ENCODE measurements around the gene MRGPRD. TPM values are rescaled to one million over a fixed set of nuclear protein-coding genes. Genes with fewer than 3 reads are reported as not detected.

Gene MRGPRD
- polyA plus RNA-seq, 6 donors from 2014 or later, result not detected

DNA sequence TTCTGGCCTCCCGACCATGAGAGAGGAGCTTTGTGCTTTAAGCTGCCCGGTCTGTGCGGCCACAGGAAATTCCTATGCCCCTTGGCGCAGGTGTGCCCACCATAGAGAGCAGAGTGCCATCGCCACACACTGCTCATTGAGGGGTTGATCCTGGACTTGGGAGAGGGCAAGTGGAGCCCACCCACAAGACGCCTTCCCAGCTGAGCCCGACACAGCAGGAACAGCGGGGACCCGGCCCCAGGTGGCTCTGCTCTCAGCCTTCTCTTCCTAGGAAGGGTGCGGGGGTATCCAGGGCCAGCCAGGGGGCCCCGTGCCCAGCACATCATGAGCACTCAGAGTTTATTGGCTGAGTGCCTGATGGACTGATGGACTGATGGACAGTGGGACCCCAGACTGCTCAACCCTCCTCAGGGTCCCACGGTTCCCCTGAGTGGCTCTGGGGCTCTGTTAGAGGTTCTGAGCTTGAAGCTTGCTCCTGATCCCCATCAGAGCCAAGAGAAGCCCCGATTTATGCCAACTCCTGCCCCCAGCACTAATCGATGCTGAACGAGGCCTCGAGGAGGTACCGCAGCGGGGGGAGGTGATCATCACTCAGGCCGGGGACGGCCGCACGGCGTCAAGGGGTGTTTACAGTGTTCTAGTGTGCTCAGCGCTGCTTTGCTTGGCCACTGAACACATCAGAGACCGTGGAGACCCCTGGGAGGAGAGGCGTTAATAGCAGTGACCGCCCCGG is 13.5 kb upstream of the MRGPRD start:
- H3K4me3 Mint-ChIP-seq, result no peak overlapping the region
- ATAC-seq (ENCODE audit: low read depth in 2 of 2), result no peak

DNA sequence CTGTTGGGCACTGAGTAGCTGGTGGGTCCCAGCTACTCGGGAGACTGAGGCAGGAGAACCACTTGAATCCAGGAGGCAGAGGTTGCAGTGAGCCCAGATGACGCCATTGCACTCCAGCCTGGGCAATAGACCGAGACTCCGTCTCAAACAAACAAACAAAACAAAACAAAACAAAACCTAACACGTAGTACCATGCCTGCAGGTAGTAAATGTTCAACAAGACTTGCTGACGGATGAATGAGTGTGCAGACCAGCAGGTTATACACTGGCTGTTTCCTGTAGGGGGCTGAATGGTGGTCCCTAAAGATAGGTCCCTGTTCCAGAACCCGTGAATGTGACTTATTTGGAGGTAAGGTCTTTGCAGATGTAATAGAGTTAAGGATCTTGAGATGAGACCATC is 12.8 kb upstream of the MRGPRD start:
- no peak overlapping the region for H3K4me3 Mint-ChIP-seq
- no peak for DNase-seq
- peaks cover 0 to under 1% (median 0%) of the 10 kb centered on the region in 7 donors for H3K9me3 Mint-ChIP-seq
- no peak overlapping the region for H3K27ac Mint-ChIP-seq
- peaks cover 0 to 3% (median 0%) of the 10 kb centered on the region in 3 donors for H3K4me1 Mint-ChIP-seq
- H3K27me3 Mint-ChIP-seq, result peaks cover 31 to 59% (median 49%) of the 10 kb centered on the region in 3 donors
- H3K36me3 Mint-ChIP-seq, result no peaks in the 10 kb centered on the region
- ATAC-seq (ENCODE audit: low read depth in 2 of 2), result no peak

More for the DNA sequence above, 13.5 kb upstream of the MRGPRD start:
- no peak for DNase-seq
- Mint-ChIP-seq H3K27ac (no peak overlapping the region), H3K9me3 (no peaks in the 10 kb centered on the region), H3K36me3 (no peaks in the 10 kb centered on the region), H3K4me1 (peaks cover 0 to 3% (median 0%) of the 10 kb centered on the region in 3 donors), H3K27me3 (peaks cover 27 to 67% (median 57%) of the 10 kb centered on the region in 3 donors)

DNA sequence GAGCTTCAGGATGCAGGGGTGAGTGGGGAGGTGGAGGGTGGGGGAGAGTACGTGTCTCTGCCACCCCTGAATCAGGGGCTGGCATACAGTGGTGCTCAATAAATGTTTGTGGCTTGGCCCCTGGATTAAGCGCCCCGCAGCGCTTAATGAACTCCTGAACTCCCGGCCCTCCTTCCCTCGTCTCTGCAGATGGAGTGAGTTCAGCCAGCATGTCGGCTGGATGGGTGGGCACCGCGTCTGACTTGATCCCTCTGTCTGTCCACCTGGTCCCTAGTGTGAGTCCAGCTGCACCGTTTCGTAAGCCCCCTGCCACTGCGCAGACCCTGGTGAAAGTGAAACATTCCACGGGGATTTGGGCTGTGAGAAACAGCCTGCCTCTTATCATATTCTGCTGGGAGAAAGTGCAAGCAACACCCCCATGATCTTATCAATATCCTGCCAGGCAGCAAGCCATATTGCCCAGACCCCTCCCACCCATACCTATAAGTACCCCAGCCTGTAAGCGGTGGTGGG is 12.0 kb upstream of the MRGPRD start:
- no peak for DNase-seq
- H3K4me1 Mint-ChIP-seq, result peaks cover 0 to 3% (median 0%) of the 10 kb centered on the region in 3 donors
- peaks cover 27 to 59% (median 47%) of the 10 kb centered on the region in 3 donors for H3K27me3 Mint-ChIP-seq
- ATAC-seq (ENCODE audit: low read depth in 2 of 2), result no peak
- peaks cover 0 to 6% (median 0%) of the 10 kb centered on the region in 7 donors for H3K9me3 Mint-ChIP-seq
- H3K4me3 Mint-ChIP-seq, result no peak overlapping the region
- H3K27ac Mint-ChIP-seq, result peak overlapping the region in 1 of 6 donors; percentile 53
- no peaks in the 10 kb centered on the region for H3K36me3 Mint-ChIP-seq

DNA sequence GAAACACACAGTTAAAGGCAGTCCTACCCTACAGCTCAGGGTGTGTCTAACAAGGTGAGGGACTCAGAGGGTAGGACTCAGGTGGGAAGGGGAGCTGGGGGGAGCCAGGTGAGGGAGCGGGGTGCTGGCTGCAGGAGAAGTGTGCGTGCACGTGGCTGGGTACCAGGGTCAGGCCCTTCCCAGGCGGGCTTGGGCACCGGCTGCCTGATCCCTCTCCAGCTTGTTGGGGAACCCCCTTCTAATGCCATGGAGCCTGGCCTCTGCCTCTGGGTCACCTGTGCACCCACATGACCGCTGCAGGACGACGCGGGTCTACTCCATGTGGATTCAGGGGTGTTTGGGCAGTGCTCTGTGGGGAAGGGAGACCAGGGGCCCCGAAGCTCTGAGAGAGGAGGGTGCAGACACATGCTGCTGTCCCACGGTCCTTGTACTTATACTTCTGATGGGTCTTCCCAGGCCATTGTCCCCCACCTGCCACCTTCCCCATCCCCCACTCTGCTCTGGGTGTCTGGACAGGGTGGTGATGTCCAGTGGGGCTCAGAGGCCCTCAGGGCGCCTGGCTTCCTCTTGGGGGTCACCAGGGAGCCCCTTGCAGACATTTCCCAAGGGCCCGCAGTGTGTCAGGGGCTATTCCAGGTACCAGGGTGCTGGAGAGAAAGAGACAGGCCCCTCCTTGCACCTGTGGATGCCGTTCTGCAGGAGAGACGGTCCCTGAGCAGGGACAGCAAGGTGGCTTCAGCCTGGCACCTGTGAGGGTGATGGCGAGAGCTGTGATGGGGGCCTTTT is 10.4 kb upstream of the MRGPRD start:
- DNase-seq (no peak), ATAC-seq (ENCODE audit: low read depth in 2 of 2) (no peak)
- Mint-ChIP-seq H3K27me3 (peaks cover 36 to 59% (median 46%) of the 10 kb centered on the region in 3 donors), H3K27ac (no peak overlapping the region), H3K36me3 (peaks cover 0 to 15% of the 10 kb centered on the region in 2 donors), H3K9me3 (peaks cover 3 to 19% (median 12%) of the 10 kb centered on the region in 7 donors), H3K4me1 (peaks cover 0 to 3% (median 0%) of the 10 kb centered on the region in 3 donors), H3K4me3 (no peak overlapping the region)

- no peak overlapping the region for H3K4me3 Mint-ChIP-seq
- peaks cover 0 to 3% (median 0%) of the 10 kb centered on the region in 3 donors for H3K4me1 Mint-ChIP-seq
- DNase-seq (no peak), ATAC-seq (ENCODE audit: low read depth in 2 of 2) (no peak)
- H3K27me3 Mint-ChIP-seq, result peaks cover 36 to 61% (median 48%) of the 10 kb centered on the region in 3 donors
- peaks cover 3 to 19% (median 12%) of the 10 kb centered on the region in 7 donors for H3K9me3 Mint-ChIP-seq
- no peak overlapping the region for H3K27ac Mint-ChIP-seq
- H3K36me3 Mint-ChIP-seq, result peaks cover 0 to 17% of the 10 kb centered on the region in 2 donors
Observed at GRCh38 chr11:68989936-68990606, 9.3 kb upstream of the MRGPRD start.

- Mint-ChIP-seq H3K9me3 (peaks cover 3 to 19% (median 12%) of the 10 kb centered on the region in 7 donors), H3K27ac (no peak overlapping the region), H3K4me1 (peaks cover 0 to 3% (median 0%) of the 10 kb centered on the region in 3 donors), H3K36me3 (peaks cover 0 to 17% of the 10 kb centered on the region in 2 donors), H3K27me3 (peaks cover 34 to 60% (median 36%) of the 10 kb centered on the region in 3 donors), H3K4me3 (no peak overlapping the region)
- DNase-seq, result no peak
- no peak for ATAC-seq (ENCODE audit: low read depth in 2 of 2)
Observed at GRCh38 chr11:68988491-68988890, 7.7 kb upstream of the MRGPRD start.

- no peak for DNase-seq
- Mint-ChIP-seq H3K9me3 (peaks cover 4 to 27% (median 16%) of the 10 kb centered on the region in 7 donors), H3K4me3 (no peak overlapping the region), H3K27ac (no peak overlapping the region), H3K27me3 (peaks cover 24 to 56% (median 31%) of the 10 kb centered on the region in 3 donors), H3K36me3 (peaks cover 0 to 22% of the 10 kb centered on the region in 2 donors), H3K4me1 (peaks cover 0 to 1% (median 0%) of the 10 kb centered on the region in 3 donors)
- ATAC-seq (ENCODE audit: low read depth in 2 of 2), result no peak
Observed at GRCh38 chr11:68987211-68987610, 6.4 kb upstream of the MRGPRD start.

DNA sequence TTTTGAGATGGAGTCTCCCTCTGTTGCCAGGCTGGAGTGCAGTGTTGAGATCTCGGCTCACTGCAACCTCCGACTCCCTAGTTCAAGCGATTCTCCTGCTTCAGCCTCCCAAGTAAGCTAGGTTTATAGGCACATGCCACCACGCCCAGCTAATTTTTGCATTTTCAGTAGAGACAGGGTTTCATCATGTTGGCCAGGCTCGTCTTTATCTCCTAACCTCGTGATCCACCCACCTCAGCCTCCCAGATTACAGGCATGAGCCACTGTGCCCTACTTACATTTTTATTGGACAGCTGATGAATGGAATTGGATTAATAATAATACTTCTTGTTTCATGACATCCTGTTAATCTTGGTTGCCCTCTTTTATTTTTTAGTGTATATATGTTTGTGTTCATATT is 3.0 kb upstream of the MRGPRD start:
- H3K36me3 Mint-ChIP-seq, result peaks cover 0 to 30% of the 10 kb centered on the region in 2 donors
- no peak for ATAC-seq (ENCODE audit: low read depth in 2 of 2)
- H3K27ac Mint-ChIP-seq, result no peak overlapping the region
- peaks cover 23 to 61% (median 48%) of the 10 kb centered on the region in 3 donors for H3K27me3 Mint-ChIP-seq
- H3K4me3 Mint-ChIP-seq, result no peak overlapping the region
- peaks cover 10 to 37% (median 24%) of the 10 kb centered on the region in 7 donors for H3K9me3 Mint-ChIP-seq
- H3K4me1 Mint-ChIP-seq, result no peaks in the 10 kb centered on the region
- DNase-seq, result no peak

DNA sequence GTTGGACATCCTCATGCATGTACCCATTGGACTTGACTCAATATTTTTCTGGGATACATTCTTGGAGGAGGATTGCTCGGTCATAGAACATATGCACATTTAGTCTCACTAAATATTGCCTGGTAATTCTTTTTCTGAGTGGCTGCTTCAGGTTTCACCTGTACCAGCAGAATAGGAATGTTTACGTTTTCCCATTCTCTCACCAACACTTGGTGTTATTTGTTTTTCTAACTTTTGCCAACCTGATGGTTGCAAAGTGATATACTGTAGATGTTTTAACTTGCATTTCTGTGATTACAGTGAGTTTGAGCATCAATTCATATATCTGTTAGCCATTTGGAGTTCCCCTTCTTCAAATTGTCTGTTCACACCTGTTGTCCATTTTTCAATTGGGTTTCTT is 1.3 kb upstream of the MRGPRD start:
- ATAC-seq (ENCODE audit: low read depth in 2 of 2) (no peak), DNase-seq (no peak)
- peaks cover 18 to 62% (median 45%) of the 10 kb centered on the region in 3 donors for H3K27me3 Mint-ChIP-seq
- H3K36me3 Mint-ChIP-seq, result peaks cover 0 to 24% of the 10 kb centered on the region in 2 donors
- H3K4me3 Mint-ChIP-seq, result no peak overlapping the region
- H3K4me1 Mint-ChIP-seq, result no peaks in the 10 kb centered on the region
- H3K27ac Mint-ChIP-seq, result peak overlapping the region in 1 of 6 donors; percentile 5
- peaks cover 10 to 28% (median 20%) of the 10 kb centered on the region in 7 donors for H3K9me3 Mint-ChIP-seq

DNA sequence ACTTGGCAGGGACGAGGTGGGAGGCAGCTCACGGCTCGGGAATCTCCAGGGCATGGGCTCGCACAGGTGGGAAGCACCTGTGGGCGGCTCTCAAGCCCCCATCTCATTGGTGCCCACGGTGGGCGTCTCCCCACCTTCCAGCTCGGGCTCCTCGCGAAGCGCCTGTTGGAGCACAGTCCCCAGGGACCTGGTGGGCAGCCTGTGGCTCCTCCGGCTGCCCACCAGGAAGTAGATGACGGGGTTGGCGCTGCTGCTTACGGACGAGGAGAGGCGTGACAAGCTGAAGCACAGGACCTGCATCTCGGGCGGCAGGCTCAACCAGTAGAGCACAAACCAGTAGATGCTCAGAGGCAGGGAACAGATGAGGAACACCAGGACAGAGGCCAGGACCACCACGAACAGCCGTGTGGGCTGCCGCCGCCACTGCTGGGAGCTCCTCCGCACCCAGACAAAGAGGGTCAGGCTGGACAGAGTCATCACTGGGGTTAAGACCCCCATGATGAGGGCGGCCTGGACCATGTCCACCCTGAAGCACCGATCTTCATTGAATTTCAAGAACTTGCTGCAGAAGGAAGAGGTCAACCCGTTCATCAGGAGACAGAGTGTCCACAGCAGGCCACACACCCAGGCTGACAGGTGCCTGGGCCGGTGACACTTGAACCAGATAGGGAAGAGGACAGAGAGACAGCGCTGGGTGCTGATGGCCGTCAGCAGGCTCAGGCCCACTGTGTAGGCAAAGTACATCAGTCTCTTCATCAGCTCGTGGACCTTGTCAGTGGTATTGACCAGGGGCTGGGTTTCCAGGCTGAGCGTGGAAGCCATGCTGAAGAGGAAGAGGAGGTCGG is 633 bp downstream of the MRGPRD start:
- H3K4me1 Mint-ChIP-seq, result no peaks in the 10 kb centered on the region
- peak overlapping the region in 2 of 6 donors; percentile 69 to 83 for H3K27ac Mint-ChIP-seq
- no peak for DNase-seq
- H3K4me3 Mint-ChIP-seq, result peak overlapping the region in 1 of 8 donors; percentile 3
- H3K27me3 Mint-ChIP-seq, result peaks cover 9 to 45% (median 34%) of the 10 kb centered on the region in 3 donors
- ATAC-seq (ENCODE audit: low read depth in 2 of 2), result no peak
- H3K9me3 Mint-ChIP-seq, result peaks cover 6 to 18% (median 12%) of the 10 kb centered on the region in 7 donors
- H3K36me3 Mint-ChIP-seq, result peaks cover 0 to 13% of the 10 kb centered on the region in 2 donors

GRCh38 chr11:68978931-68979594 is 1.7 kb downstream of the MRGPRD start:
- H3K9me3 Mint-ChIP-seq, result peaks cover 6 to 18% (median 12%) of the 10 kb centered on the region in 7 donors
- no peak overlapping the region for H3K27ac Mint-ChIP-seq
- peaks cover 6 to 45% (median 34%) of the 10 kb centered on the region in 3 donors for H3K27me3 Mint-ChIP-seq
- H3K36me3 Mint-ChIP-seq, result peaks cover 0 to 13% of the 10 kb centered on the region in 2 donors
- H3K4me3 Mint-ChIP-seq, result no peak overlapping the region
- ATAC-seq (ENCODE audit: low read depth in 2 of 2), result no peak
- no peak for DNase-seq
- H3K4me1 Mint-ChIP-seq, result no peaks in the 10 kb centered on the region

DNA sequence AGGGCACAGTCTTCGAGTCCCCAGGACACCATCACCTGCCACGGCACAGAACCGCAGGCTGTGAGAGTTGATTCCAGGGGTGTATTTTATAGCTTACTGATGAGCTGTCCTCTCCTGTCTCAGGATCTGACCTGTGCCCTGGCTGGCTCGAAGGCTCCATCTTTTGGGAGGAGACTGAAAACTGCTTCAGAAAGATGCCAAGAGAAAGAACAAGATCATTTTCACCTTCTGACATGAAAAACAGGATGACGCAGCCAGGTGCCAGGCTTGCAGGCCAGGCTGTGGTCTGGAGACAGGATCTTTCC is 2.2 kb downstream of the MRGPRD start:
- H3K4me3 Mint-ChIP-seq, result no peak overlapping the region
- H3K4me1 Mint-ChIP-seq, result no peaks in the 10 kb centered on the region
- peaks cover 6 to 18% (median 12%) of the 10 kb centered on the region in 7 donors for H3K9me3 Mint-ChIP-seq
- H3K27ac Mint-ChIP-seq, result no peak overlapping the region
- DNase-seq, result no peak
- no peak for ATAC-seq (ENCODE audit: low read depth in 2 of 2)
- H3K27me3 Mint-ChIP-seq, result peaks cover 4 to 43% (median 34%) of the 10 kb centered on the region in 3 donors
- peaks cover 0 to 13% of the 10 kb centered on the region in 2 donors for H3K36me3 Mint-ChIP-seq
